GM19328 (cell line): Measurements from ENCODE around the gene MEP1A.
"Not testable (repeated sequence)": the region's sequence is repeated elsewhere in the genome, so short reads cannot be mapped to it uniquely, and the experiment has no call there.

Experiments used
- ATAC-seq: cut with Tn5 transposase; IDR thresholded peaks from one replicate; pipeline ENCODE4 v1.9.1; 2021; ENCODE audit warnings: mild to moderate bottlenecking, moderate library complexity; ENCODE audit not compliant: unreplicated experiment

The MEP1A gene, protein sequence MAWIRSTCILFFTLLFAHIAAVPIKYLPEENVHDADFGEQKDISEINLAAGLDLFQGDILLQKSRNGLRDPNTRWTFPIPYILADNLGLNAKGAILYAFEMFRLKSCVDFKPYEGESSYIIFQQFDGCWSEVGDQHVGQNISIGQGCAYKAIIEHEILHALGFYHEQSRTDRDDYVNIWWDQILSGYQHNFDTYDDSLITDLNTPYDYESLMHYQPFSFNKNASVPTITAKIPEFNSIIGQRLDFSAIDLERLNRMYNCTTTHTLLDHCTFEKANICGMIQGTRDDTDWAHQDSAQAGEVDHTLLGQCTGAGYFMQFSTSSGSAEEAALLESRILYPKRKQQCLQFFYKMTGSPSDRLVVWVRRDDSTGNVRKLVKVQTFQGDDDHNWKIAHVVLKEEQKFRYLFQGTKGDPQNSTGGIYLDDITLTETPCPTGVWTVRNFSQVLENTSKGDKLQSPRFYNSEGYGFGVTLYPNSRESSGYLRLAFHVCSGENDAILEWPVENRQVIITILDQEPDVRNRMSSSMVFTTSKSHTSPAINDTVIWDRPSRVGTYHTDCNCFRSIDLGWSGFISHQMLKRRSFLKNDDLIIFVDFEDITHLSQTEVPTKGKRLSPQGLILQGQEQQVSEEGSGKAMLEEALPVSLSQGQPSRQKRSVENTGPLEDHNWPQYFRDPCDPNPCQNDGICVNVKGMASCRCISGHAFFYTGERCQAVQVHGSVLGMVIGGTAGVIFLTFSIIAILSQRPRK

GRCh38 chr6:46793138-46793537 is at the start of gene MEP1A:
TSS of gene MEP1A (plus strand) at chr6:46793389. CDS start at chr6:46793399, 10 bp downstream.
- no peak for ATAC-seq

DNA sequence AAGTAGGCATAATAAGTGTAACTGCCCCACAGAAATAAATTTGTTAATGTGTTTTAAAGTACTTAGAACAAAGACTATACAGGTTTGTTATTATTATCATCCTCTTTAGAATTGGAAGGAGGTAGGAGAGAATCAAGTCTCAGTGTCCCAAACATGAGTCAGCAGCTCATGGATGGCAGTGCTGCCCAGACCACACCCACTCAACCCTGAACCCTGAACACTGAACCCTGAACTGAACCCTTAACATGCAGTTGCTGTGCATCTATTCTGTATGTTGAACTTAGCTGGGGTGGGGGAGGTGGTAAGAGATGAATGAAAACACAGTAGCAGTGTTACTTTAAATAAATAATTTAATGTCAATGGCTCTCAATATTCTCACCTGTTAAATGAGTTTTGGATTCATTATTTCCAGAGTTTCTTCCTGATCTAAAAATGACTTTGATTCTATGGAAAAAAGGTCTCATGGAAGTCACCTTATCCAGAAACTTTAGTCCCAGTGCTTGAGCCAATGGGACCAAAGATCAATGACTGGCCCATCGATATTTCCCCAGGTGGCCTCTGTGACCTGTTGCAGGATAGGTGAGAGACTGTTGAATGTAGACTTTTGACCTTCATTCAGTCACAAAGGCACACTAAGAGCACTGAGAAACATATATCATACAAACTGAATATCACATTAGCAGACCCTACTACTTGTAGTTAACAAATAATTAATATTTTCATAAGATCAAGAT is 49.6 kb upstream of the MEP1A start:
- no peak for ATAC-seq

DNA sequence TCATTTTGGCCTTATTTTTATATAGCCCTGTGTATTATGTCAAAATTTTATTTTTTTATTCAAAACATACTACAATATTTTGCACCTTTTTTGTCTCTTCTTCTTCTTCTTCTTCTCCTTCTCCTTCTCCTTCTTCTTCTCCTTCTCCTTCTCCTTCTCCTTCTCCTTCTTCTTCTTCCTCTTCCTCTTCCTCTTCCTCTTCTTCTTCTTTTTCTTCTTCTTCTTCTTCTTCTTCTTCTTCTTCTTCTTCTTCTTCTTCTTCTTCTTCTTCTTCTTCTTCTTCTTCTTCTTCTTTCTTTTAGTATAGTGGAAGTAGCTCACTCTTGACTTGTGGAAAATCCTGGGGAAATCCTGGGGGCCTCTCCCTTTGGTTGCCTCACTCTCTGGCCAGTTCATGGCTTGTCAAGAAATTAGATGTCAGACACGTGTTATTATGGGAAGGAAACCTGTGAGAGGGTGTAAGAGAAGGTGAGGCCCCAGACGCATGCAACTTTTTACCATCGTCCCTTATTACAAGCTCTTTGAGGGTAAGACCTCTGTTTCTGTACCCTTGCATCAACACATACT is 48.9 kb upstream of the MEP1A start:
- ATAC-seq = not testable (repeated sequence)

- no peak for ATAC-seq
Measured at GRCh38 chr6:46745973-46746372, 47.2 kb upstream of the MEP1A start.

DNA sequence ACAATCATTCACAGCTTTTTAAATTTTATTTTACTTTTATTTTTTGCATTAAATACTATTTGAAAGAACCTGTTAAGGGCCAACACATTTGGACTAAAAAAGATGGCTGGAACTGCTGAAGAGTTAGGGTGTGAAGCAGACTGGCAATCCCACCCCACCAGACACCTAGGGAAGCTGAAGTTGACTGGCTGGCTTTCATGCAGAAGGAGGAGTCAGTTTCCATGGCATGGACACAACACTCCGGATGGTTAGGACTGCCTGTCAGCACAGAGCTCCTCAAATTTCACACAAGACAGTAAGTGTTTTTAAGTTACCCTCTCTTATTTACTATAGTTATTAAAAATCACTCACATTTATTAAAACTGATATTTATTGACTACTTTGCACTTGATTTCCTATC is 46.5 kb upstream of the MEP1A start, which contains the start of gene ANKRD66:
Gene ANKRD66 (plus strand): TSS at position 238 of the 400 bp plus-strand sequence. CDS start 5,016 bp downstream, outside the sequence.
- ATAC-seq = no peak

GRCh38 chr6:46748940-46749503 is 44.2 kb upstream of the MEP1A start:
- ATAC-seq = no peak

DNA sequence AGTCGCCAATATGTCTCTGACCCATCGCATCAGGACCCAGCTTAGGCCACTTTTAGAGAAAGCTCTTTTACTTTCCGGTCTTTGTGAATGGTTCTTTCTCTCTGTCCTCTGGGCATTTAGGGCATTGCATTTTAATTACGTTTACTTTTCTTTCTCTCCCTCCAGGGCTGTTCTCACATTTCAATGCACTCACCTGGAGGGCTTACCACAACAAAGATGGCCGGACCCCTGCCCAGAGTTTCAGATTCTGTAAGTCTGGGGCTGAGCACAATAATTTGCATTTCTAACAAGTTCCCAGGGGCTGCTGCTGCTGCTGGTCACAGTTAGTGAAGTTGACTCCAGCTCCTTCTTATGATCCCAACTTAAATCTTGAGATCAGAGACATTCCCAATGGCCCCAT is 43.5 kb upstream of the MEP1A start:
- ATAC-seq = no peak

DNA sequence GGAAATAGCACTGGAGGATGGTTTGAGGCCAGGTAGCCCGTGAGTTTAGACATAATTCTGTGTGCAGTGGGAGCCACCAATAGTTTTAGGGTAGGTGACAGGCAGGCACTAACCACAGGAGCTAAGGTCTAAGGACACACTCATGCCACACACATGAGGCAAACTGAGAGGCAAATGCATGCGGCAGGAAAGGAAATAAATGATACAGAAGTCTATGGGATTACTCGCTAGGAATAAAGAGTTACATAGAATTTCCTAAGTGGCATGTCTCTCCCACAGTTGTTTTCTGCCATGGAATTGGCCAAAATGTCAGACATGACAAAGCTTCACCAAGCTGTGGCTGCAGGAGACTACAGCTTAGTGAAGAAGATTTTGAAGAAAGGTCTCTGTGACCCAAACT is 41.5 kb upstream of the MEP1A start:
- ATAC-seq = no peak

GRCh38 chr6:46755865-46756264 is 37.3 kb upstream of the MEP1A start:
- no peak for ATAC-seq

DNA sequence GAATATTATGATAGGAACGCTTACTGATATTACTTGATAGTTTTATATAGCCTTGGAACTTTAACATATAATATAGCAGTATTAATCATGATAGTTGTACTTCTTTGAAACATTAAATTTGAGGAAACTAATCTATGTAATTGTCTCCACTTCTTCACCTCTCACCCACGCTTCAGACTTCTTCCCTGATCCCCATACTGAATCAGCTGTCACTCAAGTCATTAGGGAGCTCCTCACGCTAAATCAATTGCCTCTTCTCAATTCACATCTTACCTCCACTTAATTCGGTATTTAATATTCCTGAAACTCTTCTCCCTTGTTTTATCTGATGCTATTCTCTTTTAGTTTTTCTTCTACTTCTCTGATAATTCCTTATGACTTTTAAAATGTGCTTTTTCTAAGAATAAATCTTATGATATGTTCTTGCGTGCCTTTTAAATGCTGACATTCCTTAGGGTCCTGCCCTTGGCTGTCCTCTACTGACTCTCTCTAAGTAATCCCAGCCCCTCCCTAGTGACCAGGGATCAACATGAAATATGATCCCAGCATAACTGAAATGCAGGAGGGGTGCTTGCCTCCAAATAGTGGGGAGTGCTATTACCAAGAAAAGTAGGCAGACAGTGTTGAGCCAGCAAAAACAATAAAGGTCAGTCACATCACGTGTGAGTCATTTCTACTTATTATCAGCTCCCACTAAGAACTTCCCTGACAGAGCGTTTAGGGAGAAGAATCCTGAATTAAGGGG is 36.5 kb upstream of the MEP1A start:
- ATAC-seq = no peak

DNA sequence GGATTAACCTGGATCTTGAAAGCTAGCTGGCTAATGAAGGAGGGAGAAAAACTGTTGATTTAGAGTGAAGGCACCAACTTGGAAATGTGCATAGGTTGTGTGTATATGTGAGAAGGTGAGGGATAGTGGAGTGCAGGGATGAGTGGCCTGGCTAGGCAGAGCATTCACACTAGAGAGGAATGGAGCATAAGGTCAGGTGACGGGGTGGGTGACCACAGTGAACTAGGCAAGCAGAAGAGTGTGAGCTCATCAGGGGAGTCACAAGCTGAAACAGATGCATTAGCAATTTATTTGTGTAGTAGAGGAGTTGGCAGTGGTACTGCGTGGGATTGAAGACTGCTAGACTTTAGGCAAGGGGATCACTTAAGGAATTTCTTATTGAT is 36.0 kb upstream of the MEP1A start:
- ATAC-seq = no peak

DNA sequence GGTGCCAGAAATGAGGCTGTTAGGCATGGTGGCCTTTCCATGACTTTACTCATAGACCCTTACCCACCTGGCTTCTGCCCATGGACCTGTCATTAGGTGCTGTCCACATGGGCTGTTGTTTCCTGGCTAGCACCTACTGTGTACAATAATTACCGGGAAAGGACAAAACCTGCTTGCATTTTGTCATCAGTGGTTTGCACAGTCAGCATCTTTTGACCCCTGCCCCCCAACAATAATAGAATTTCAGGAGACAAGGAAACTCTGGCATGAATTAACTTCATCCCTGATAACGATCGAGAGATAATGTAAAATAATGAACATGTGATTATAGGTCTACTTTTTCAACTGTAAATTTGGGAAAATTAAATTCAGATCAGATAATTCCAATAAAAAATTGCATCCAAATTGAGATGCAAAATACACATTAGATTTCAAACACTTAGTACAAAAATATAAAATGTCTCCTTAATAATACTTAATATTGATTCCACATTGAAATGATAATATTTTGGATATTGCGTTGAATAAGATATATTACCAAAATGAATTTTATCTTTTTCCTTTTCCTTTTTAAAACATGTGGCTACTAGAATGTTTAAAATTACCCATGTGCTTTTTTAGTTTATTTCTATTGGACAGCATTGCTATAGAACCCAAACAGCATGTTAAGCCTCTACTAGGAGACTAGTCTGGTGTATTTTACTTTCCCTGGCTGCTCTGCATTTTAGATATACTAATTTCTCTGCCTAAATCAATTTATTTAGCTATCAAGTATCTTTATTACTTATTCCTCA is 34.0 kb upstream of the MEP1A start:
- no peak for ATAC-seq

GRCh38 chr6:46760925-46761324 is 32.3 kb upstream of the MEP1A start:
- no peak for ATAC-seq

GRCh38 chr6:46763466-46763865 is 29.7 kb upstream of the MEP1A start:
- no peak for ATAC-seq

- not testable (repeated sequence) for ATAC-seq
Measured at GRCh38 chr6:46764280-46764679, 28.9 kb upstream of the MEP1A start.

GRCh38 chr6:46764961-46765360 is 28.2 kb upstream of the MEP1A start:
- no peak for ATAC-seq

GRCh38 chr6:46772016-46772415 is 21.2 kb upstream of the MEP1A start:
- ATAC-seq = no peak

DNA sequence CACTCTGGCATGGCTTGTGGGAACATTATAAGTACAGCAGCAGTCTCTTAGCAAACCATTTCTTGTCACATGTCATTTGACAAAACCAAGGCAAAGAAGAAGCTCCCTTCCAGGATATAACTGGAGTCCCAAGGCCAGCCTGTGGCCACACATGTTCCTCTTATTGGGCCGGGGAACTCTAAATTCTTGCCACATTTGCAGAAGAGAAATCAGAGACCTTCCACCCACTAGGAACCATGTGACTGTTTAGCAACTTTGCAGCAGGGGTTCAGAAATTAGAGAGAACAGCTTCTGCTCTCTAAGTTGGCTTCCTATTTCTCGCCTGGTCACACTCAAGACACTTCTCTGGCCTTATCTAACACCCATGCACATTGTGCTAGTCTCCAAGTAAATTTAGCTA is 20.4 kb upstream of the MEP1A start:
- peak; percentile 83 for ATAC-seq

DNA sequence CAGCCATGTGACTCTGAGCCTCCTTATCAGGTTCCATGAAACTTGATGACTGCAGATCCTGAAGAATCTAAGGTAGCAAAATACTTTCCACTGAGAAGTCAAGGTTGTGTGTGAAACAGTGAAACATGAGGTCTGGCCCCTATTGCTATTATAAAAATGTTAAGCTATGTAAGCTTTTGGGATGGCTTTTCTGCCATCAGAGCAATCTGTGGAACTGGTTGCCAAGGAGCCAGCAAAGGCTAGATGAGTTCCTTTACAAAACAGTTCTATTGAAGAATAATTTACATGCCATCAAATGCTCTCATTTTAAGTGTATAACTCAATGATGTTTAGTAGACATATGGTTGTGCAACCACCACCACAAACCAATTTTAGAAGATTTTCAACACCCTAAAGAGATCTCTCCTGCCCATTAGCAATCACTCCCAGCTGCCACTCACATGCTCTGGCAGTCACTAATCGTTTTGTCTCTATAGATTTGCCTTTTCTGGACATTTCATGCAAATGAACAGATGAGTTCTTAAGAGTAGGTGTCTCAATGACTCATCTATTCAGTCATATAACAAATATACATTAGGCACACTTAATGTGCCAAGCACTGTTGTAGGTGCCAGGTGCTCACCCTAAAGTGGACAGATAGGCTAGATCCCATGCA is 19.9 kb upstream of the MEP1A start:
- no peak for ATAC-seq
